Motor neuron (in vitro differentiated cells): Measurements from ENCODE around the gene PCYT1B. TPM values are rescaled to one million over a fixed set of nuclear protein-coding genes. Genes with fewer than 3 reads are reported as not detected.
A peak's percentile ranks its signal among the peaks of the same experiment; 100 is the strongest.

ENCODE experiments used
- ATAC-seq, 8 experiments: fragments of 200-7000 bp; cut with Tn5 transposase; replicated peaks in 6 of 8; 2 replicates each; pipeline ENCODE4 v1.8.0; 2021; ENCODE audit warnings: mild to moderate bottlenecking in 8 of 8, moderate library complexity in 8 of 8
- H3K27ac ChIP-seq, 2 donors: fragments of 250-450 bp; sonication (Bioruptor Pico); 2 replicates each; pipeline ENCODE4 v1.9.0; 2021; ENCODE audit warnings: antibody characterized with exemption in 2 of 2, mild to moderate bottlenecking in 2 of 2, moderate library complexity in 1 of 2
- H3K4me1 ChIP-seq, 2 donors: fragments of 250-450 bp; sonication (Bioruptor Pico); replicated peaks in 1 of 2; 2 replicates each; pipeline ENCODE4 v1.6.1; 2021; ENCODE audit warnings: antibody characterized with exemption in 2 of 2, mild to moderate bottlenecking in 2 of 2, moderate library complexity in 1 of 2
- H3K4me3 ChIP-seq, 5 donors: fragments of 250-450 bp; sonication (Bioruptor Pico); 2 replicates each; pipeline ENCODE4 v1.9.0; 2021; ENCODE audit warnings: antibody characterized with exemption in 5 of 5, mild to moderate bottlenecking in 5 of 5, moderate library complexity in 4 of 5
- WGBS, 10 experiments: fragments of 450-650 bp; shearing (Covaris generic); methylation state at CpG; one replicate each; pipeline ENCODE4 v1.0.0; 2022; 5-methylcytosine and 5-hydroxymethylcytosine counted together
- in situ Hi-C, 9 experiments: fragments of 400-800 bp; cut with MboI; loops; one replicate each; pipeline ENCODE4 v1.15.0; 2021; ENCODE audit warnings: low sequenced_read_pairs in 9 of 9, low pct_unique_long_range_greater_than_20kb in 2 of 9; ENCODE audit not compliant: unreplicated experiment in 9 of 9
- total RNA-seq, 8 experiments: library from RNA; unstranded; fragments of 300-600 nt; gene quantifications; 2 replicates each; pipeline versions ENCODE4 v1.2.3 to v1.2.4, GENCODE V29; 2022

Gene PCYT1B
- total RNA-seq, 8 experiments from 2014 or later, result 1.3 to 4.9 (median 2.5) TPM

DNA sequence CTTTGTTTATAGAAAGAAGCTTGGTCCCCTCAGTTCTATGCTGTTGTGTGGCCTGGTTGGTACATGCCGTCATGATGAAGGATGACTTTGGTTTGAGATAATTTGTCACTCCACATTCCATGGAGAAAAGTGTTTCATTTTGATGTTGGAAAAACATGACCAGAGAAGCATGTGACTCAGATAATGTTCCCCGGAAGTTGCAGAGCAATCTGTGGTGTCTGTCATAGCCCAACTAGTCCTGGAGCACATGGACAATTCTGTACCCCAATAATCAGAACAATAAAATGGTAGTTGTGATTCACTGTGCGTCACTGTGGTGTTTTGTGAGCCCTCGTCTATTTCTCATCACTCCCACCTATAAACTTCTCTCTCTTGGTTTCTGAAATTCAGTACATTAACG, 97.0 kb downstream of the PCYT1B start:
- Histone ChIP-seq H3K4me1 (peaks cover 3 to 4% of the 10 kb centered on the region in 2 donors), H3K27ac (no peak overlapping the region), H3K4me3 (no peak overlapping the region)
- in situ Hi-C loops, result no loop called here
- ATAC-seq, result peak in 1 of 8 experiments; percentile 69
- 60 to 90% (median 83%) methylated on average over 1 to 2 of the region's 5 CpGs; no CpG with 5 or more reads in 7 of the 10 experiments for WGBS, 10 experiments

DNA sequence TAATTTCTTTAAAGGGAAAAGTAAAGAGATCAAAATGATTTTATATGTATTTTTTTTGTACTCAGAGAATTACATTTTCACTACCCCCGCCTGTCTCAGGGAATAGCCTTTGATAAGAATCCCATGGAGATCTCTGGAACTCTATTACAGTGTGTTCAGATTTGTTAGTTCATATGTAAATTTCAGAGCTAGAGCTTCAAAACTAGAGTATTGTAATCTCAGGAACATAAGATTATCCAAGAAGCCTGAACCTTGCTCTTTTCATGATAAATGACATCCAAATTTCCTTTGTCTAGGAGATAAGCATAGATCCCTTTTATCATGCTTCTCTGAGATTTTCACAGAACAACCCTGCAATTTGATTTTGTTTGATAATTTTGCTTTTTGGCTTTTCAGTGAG, 99.2 kb downstream of the PCYT1B start:
- ATAC-seq, result no peak
- in situ Hi-C loops, result no loop called here
- Histone ChIP-seq H3K4me1 (peaks cover 3 to 4% of the 10 kb centered on the region in 2 donors), H3K27ac (no peak overlapping the region), H3K4me3 (no peak overlapping the region)
- WGBS, 10 experiments, result 88 to 100% methylated on average over 1 of the region's 1 CpG; no CpG with 5 or more reads in 8 of the 10 experiments

DNA sequence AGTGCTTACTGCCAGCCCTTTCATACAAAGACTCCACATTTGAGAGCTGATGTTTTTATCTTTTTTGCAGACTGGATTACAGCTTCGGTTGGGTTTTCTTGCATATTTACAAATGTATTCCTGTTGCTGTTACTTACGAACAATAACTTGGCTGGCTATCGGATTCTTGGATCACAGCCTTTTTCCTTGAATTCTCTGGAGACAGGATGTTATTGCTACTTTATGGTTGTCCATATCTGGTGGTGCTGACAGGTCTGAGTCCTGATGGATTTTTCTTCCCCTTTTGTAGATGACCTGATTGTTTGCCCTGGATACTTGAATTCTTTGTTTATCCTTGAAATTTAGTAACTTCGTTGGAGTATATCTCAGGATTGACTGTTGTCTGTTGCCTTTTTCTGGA, 104.4 kb downstream of the PCYT1B start:
- in situ Hi-C loops, result no loop called here
- no peaks in the 10 kb centered on the region for H3K4me1 ChIP-seq
- WGBS, 10 experiments, result 0 to 100% (median 80%) methylated on average over 1 to 4 of the region's 4 CpGs; no CpG with 5 or more reads in 3 of the 10 experiments
- ATAC-seq, result no peak
- no peak overlapping the region for H3K27ac ChIP-seq
- H3K4me3 ChIP-seq, result no peak overlapping the region

DNA sequence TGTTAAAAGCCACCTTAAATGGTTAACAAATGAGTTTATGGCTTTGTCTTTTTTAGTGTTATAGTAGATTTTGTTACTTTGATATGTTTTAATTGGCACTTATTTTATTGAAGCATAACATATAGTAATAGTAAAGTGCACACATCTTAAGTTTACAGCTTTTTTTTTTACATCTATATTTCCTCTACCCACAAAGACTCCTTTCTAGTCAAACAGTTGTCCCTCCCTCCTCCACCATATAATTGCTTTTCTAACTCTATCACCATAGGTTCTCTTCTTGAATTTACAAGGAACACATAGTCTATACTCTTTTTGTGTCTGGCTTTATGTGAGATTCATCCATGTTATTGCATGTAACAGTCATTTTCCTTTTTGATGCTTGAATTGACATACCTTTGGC, 110.6 kb downstream of the PCYT1B start:
- Histone ChIP-seq H3K27ac (no peak overlapping the region), H3K4me3 (no peak overlapping the region), H3K4me1 (no peaks in the 10 kb centered on the region)
- ATAC-seq, result no peak
- in situ Hi-C loops, result no loop called here

DNA sequence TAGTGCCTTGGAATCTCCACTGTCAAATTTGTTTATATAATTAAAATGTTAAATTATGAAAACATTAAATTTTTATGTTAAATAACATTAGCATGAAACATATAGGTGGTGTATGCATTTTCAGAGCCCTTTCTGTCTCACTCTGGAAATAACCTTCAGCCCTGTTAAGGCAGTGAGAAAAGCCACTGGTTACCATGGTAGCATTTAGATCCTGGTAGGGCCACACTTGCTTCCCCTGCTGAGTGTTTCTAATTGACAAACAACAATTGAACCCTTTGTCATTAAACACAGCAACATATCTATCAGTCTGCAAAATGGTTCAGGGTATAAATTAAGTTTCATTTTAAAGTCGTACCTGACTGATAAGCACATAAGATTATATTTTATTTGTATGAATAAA, 118.5 kb downstream of the PCYT1B start:
- 0 to 100% (median 46%) methylated on average over 1 of the region's 1 CpG; no CpG with 5 or more reads in 4 of the 10 experiments for WGBS, 10 experiments
- in situ Hi-C loops, result no loop called here
- ATAC-seq, result peak in 1 of 8 experiments; percentile 84
- no peak overlapping the region for H3K27ac ChIP-seq
- H3K4me3 ChIP-seq, result no peak overlapping the region
- peaks cover 0 to 8% of the 10 kb centered on the region in 2 donors for H3K4me1 ChIP-seq

DNA sequence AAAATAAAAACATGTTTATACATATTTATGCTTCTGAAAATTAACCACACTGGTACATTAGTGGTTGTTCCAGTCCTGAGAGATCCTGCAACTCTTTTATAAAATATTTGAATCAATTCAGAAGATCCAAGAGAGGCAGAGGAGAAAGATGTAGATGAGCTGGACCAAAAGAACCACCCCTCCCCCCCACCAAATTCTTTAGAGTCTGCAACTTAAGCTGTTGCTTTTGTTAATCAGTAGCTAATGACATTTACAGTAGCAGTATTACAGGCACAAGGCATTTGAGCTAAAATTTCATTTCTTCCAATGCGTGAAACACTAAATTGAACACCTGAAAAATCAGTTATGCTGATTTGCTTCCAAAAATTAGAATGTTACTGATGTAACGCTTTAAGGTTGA, 120.5 kb downstream of the PCYT1B start:
- no peak overlapping the region for H3K27ac ChIP-seq
- in situ Hi-C loops, result no loop called here
- 35 to 100% (median 80%) methylated on average over 1 to 2 of the region's 2 CpGs; no CpG with 5 or more reads in 5 of the 10 experiments for WGBS, 10 experiments
- no peak for ATAC-seq
- H3K4me3 ChIP-seq, result no peak overlapping the region
- peaks cover 0 to 8% of the 10 kb centered on the region in 2 donors for H3K4me1 ChIP-seq

DNA sequence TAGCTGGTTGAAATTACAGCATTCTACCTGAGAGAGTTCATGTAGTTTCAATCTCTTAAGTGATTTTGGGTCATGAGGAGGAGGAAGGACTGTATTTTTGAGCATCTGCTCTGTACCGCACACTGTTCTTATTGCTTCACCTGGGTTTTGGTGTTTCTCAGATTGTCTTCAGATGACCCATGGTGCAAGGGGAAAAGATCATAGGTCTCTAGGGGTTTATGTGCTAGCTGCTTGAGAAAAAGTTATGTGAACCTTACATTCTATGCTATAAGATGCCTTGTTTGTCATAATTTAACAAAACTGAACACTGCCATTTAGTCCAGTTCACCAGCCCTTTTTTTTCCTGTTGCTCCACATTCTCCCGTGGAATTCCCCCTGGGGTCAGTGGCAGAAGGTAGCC, 121.7 kb downstream of the PCYT1B start:
- Histone ChIP-seq H3K4me1 (peaks cover 0 to 8% of the 10 kb centered on the region in 2 donors), H3K4me3 (no peak overlapping the region), H3K27ac (no peak overlapping the region)
- in situ Hi-C loops, result no loop called here
- 75 to 100% (median 85%) methylated on average over 1 to 2 of the region's 2 CpGs; no CpG with 5 or more reads in 6 of the 10 experiments for WGBS, 10 experiments
- no peak for ATAC-seq

DNA sequence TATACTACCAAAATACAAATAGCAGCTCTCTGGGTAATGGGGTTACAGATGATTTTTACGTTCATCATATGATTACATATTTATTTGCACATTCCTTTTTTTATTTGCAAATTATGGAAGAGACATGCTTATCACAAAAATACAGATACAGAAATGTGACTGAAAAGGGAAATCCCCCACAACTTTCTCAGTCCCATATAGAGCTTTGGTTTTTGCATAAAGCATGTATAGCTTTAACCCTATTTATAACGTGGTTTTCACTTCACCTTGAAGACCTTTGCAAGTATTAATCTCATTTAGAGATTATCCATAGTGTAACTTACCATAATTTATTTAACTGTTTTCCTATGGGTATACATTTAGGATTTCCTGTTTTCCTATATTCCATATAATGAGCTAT, 126.7 kb downstream of the PCYT1B start:
- WGBS, 10 experiments, result 60 to 100% (median 100%) methylated on average over 1 to 2 of the region's 2 CpGs; no CpG with 5 or more reads in 5 of the 10 experiments

DNA sequence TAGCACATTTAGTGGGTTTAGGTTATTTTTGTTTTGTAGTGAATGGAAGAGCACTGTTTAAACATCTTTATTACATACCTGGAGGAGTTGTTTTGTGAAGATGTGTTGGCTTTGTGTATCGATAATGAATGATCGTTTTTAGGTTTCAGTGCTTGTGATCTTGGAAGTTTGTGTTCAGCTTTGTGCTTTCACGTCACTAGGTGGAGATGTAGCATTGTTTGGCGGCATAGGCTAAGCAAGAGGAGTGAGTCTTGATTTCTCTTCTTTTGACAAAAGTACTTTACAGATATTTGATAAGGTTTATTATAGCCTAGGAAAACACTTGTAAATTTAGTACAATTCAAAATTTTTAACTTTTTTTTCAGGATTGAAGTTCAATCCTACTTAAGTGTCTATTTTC, 131.7 kb downstream of the PCYT1B start:
- H3K4me1 ChIP-seq, result no peaks in the 10 kb centered on the region
- no peak overlapping the region for H3K27ac ChIP-seq
- in situ Hi-C loops, result no loop called here
- H3K4me3 ChIP-seq, result no peak overlapping the region
- WGBS, 10 experiments, result 33 to 100% (median 86%) methylated on average over 1 to 2 of the region's 4 CpGs; no CpG with 5 or more reads in 6 of the 10 experiments
- ATAC-seq, result peak in 2 of 8 experiments; percentile 29 to 62

More for the DNA sequence above, 126.7 kb downstream of the PCYT1B start:
- Histone ChIP-seq H3K27ac (no peak overlapping the region), H3K4me1 (no peaks in the 10 kb centered on the region), H3K4me3 (no peak overlapping the region)
- in situ Hi-C loops, result no loop called here
- no peak for ATAC-seq

DNA sequence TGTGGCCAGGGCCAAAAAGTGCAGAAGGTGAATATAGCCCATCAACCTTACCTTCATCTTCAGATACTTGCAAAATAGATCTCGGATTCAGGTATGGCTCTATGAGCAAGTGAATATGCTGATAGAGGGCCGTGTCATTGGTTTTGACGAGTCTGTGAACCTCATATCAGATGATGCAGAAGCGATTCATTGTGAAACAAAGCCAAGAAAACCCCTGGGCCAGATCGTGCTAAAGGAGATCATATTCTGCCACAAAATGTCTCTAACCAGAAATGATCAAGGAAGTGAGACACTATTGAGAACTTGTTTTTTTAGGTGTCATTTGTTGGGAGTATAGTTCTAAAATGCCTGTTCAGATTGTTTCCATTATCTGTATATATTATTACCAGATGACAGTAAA, 133.7 kb downstream of the PCYT1B start:
- in situ Hi-C loops, result no loop called here
- no peaks in the 10 kb centered on the region for H3K4me1 ChIP-seq
- no peak for ATAC-seq
- 20 to 94% (median 94%) methylated on average over 1 to 3 of the region's 5 CpGs; no CpG with 5 or more reads in 7 of the 10 experiments for WGBS, 10 experiments
- no peak overlapping the region for H3K4me3 ChIP-seq
- H3K27ac ChIP-seq, result no peak overlapping the region

DNA sequence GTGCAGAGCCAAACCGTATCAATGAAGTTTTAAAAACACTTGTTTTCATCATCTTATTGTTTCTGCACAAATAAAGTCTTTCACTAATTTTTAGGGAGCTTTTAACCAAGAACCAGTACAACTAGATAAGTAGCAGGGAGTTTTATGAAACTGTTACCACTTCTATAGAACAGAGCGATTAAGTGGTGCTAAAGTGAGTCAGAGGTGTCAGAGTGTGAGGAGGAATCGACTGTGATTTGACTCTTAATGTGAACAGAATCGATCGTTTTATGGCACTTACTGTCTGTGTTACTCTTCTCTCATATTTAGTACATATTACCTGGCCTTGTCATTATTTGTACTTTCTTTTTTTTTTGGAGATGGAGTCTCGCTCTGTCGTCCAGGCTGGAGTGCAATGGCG, 138.8 kb downstream of the PCYT1B start:
- in situ Hi-C loops, result no loop called here
- 20 to 100% (median 95%) methylated on average over 1 to 7 of the region's 8 CpGs; no CpG with 5 or more reads in 7 of the 10 experiments for WGBS, 10 experiments
- Histone ChIP-seq H3K4me1 (no peaks in the 10 kb centered on the region), H3K27ac (no peak overlapping the region), H3K4me3 (no peak overlapping the region)
- ATAC-seq, result no peak

Other genes with a start within 250 kb of the PCYT1B start
- 10 to 100 TPM in 3 of 8 experiments, 1 to 10 TPM in 5; 4.8 to 15.3 (median 9.2) TPM for gene PDK3, start 182.1 kb downstream of the PCYT1B start, total RNA-seq
- 10 to 100 TPM in 7 of 8 experiments, 1 to 10 TPM in 1; 7.8 to 23.6 (median 12.1) TPM for gene POLA1, start 46.6 kb upstream of the PCYT1B start, total RNA-seq